HG03280 (cell line): ENCODE data around the gene FUCA1.
A peak's percentile ranks its signal among the peaks of the same experiment; 100 is the strongest.
"Not testable (repeated sequence)": the region's sequence is repeated elsewhere in the genome, so short reads cannot be mapped to it uniquely, and the experiment has no call there.

Experiments
- ATAC-seq: cut with Tn5 transposase; IDR thresholded peaks from one replicate; pipeline ENCODE4 v1.9.1; 2021; ENCODE audit warnings: mild to moderate bottlenecking, moderate library complexity; ENCODE audit not compliant: unreplicated experiment

The FUCA1 gene

DNA sequence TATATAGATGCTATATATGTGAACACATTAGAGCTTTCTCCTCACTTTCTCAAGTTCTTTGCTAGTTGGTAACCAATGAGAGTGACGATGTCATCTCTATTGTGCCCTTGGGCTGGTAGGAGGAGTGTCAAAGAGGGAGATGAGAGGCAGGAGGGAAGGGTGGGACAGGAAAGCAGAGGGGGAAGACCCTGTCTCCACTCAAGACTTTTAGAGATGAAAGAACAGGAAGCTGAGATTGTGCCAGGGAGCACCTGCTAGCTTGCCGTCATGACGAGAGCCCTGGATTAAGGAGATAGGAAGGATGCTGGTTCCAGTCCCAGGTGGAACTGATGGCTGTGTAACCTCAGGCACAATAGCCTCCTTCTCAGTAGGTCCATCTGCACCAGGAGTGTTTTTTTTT is 28.4 kb upstream of the FUCA1 start:
- ATAC-seq = no peak

DNA sequence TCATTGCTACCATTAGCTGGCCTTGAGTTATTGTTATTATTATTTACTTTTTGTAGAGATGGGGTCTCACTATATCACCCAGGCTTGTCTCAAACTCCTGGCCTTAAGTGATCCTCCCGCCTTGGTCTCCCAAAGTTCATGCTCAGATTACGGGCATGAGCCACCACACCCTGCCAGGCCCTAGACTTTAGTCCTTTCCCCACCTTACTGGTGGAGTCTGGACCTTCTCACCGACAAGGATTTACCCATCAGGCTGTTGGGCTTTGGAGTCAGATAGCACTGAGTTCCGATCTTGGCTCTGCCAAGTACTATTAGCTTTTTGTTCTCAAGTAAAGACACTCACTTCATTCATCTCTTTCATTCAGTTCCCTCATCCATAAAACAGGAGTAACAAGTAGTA is 27.9 kb upstream of the FUCA1 start:
- ATAC-seq = no peak

DNA sequence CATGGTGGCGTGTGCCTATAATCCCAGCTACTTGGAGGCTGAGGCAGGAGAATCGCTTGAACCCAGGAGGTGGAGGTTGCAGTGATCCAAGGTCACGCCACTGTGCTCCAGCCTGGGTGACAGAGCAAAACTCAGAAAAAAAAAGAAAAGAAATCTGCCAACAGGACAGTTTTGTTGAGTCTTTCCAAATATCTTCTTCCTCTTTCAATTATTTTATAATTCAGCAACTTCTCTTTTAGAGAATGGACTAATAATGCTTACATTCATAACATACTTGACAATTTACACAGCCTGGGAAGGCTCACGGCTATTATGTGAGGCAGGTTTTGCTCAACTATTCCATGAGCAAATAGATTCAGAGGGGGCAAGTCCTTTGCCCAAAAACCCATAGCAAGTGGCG is 27.0 kb upstream of the FUCA1 start:
- no peak for ATAC-seq

DNA sequence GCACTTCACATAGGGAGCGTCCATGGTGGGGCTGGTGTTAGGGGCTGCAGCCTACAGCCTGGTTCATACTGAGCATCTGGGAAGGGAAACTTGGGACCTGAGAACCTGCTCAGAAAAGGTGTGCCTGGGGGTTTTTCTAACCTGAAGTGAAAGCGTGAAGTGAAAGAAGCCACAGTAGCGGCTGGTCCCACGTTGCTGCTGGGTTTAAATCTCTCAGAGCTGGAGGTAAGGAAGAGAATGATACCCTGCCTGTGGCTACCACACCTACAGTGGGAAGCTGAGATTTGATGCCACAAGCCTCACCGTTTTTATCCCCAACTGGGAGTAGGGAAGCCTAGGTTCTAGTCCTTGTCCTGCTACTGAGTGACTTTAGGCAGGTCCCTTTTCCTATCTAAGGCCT is 21.0 kb upstream of the FUCA1 start:
- ATAC-seq = no peak

DNA sequence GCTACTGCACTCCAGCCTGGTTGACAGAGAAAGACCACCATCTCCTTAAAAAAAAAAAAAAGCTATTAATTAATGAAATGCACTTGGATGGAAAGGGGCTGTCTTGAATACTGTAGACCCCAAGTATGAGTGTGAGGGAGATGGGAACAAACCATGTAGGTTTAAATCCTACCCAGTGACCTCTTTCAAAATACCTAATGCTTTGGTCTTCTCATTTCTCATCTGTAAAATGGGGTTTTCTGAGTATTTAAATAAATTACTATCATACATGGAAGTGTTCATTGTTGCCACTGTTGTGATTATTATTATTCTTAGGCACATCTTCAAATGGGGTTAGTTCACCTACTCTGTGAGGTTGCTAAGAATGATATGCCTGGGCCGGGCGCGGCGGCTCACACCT is 17.1 kb upstream of the FUCA1 start:
- ATAC-seq = no peak

DNA sequence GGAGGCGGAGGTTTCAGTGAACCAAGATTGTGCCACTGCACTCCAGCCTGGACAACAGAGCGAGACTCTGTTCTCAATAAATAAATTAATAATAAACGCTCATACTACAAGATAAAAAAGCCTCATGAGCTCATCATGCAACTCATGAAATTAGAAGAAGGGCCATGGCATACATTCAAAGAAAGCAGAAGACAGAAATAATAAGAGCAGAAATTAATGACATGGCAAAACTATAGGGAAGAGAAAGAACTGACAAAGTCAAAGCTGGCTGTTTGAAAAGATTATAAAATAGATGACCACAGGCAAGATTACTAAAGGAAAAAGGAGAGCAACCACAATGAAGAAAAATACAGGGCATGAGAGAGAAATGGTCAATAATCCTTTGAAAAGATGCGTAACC is 14.7 kb upstream of the FUCA1 start:
- no peak for ATAC-seq

DNA sequence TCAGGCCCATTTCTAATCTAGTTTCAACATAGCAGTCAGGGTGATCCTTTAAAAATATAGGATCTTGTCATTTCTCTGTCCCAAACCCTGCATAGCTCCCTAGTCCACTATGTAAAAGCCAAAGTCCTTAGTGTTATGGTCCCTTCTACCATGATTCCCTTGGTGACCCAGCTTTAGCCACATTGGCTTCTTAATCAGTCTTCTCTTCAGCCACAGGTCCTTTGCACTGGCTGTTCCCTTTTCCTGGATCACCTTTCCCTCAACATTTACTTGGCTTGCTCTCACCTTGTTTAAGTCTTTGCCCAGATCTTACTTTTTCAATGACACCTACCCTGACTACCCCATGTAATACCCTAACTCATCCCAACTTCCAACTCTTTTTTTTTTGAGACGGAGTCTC is 11.7 kb upstream of the FUCA1 start:
- no peak for ATAC-seq

DNA sequence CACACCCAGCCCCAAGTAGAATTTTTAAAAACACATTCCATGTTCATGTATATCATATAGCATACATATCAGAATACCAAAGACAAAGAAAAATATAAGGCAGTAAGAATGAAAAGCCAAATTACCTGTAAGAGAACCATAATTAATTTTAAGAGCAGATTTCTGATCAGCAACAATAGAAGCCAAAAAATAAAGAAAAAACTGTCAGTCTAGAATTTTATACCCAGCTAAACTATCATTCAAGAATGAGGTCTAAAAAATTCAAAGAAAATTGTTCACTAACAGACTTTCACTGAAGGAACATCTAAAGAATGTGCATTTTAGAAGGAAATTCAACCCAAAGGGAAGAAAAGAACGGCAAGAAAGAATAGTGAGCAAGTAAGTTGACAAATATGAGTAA is 10.6 kb upstream of the FUCA1 start:
- ATAC-seq = no peak

DNA sequence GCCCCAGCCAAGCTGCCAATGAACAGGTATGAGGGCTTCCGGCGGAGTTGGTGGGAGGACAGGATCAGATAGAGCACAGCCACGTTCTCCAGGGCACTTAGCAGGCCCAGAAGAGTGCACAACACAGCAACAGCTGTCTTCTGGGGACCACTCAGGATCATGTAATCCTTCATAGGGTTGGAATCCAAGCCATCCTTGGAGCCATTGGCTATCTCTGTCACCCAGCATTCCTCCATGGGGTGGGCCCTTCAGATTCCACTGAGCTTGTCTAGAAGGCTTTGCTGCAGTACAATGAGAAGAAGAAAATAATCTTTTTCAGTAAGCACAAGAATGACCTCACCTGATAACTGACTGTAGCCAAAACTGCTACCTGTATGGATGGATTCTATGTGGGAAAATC is 7.3 kb upstream of the FUCA1 start:
- no peak for ATAC-seq

DNA sequence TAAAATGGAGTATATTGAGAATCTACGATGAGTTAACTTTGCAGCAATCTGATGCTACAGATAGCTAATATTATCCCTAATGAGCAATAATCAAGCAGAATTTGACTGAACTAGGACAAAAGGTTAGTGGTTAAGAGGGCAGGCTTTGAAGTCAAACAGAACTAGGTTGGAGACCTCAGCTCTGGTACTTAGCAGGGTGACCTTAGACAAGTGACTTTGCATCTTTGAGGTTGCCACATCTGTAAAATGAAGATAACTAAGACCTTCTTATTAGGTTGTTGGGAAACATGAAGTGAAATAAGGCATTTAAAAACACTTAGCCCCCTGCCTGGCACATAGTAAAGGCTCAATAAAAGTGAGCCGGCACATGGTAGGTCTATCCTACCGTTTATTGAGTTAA is 4.3 kb upstream of the FUCA1 start:
- no peak for ATAC-seq

DNA sequence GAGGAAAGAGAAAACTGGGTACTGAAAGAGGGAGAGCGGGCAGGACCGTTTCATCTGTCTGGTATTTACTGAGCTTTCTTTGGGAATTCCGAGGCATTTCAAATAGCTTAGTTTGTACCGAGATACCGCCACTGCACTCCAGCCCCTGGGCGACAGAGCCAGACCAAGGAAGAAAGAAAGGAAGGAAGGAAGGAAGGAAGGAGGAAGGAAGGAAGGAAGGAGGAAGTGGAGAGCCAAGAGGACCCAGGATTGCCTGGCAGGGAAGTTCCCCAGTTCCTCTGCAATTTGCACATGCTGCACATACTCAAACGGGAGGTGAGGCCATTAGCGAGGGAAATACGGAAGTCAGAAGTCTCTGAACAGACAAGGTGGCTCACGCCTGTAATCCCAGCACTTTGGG is 961 bp upstream of the FUCA1 start:
- no peak for ATAC-seq

DNA sequence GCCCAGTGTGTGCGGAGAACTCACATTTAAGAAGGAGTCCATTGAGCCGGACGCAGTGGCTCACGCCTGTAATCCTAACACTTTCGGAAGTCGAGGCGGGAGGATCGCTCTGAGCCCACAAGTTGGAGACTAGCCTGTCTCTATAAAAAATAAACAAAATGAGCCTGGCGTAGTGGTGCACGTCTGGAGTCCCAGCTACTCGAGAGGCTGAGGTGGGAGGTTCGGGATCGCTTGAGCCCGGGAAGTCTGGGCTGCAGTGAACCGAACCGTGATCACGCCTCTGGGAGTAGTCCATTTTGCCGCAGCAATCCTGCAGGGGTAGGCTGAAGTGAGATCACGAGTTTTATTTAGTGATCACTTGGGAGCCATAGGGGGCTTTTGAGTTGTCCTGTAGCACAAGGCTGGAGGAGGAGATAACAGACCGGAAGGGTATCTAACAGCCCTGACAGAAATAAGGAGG is 497 bp upstream of the FUCA1 start:
- peak; percentile 7 for ATAC-seq

DNA sequence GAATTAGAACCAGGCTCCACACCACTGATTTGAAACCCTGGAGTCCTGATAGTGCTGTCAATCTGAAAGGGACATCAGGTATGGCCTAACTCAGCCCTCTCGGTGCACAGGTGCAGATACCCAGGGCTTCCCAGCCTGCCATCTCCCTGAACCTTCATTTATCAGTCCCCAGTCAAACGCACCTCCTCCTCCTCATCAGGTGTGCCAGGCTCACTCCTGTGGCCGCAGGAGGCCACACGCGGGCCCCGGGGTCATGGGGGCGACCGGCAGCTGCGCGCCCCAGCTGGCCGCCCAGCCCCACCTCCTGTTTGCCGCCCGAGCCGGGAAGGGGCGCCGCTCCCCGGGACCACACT is 572 bp downstream of the FUCA1 start:
- no peak for ATAC-seq

DNA sequence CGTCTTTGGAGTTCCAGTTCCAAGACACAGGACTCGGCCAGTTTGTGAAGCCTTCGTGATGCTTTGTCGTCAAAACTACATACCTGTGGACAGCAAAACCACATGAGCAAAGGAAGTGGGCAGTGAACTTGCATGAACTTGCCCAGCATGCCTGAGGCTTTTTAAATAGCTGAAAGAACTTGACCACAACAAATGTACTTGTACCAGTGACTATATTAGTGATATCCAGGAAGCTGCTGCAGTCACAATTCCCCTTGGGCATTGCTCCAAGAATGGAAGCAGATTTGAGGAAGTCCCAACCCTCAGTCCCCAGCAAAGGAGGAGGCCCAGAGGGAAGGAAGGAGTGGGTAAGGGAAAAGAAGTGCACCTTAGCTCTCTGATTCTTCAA is 2.6 kb downstream of the FUCA1 start:
- ATAC-seq = no peak

DNA sequence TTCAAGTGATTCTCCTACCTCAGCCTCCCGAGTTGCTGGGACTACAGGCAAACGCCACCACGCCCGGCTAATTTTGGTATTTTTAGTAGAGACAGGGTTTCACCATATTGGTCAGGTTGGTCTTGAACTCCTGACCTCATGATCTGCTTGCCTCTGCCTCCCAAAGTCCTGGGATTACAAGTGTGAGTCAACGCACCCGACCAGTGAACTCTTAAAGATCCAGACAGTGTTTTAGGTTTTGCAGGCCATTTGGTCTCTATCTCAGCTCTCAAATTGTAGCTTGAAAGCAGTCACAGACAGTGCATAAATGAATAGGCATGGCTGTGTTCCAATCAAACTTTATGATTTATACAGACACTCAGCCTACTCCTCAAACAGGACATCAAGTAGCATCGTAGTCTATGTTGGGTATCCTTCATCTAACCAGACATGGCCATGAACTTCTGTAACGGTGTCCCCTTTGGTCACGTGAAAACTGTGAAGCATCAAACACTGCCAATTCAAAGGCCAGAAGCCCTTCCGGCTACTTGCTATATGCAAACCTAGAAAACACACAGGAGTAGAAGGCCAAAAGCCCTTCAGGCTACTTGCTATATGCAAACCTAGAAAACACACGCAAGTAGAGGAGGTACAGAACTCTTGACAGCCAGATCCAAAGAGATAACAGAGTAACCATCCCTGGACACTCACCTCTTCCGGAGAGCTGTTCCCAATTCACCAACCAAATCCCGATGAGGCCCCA is 3.1 kb downstream of the FUCA1 start:
- ATAC-seq = no peak

DNA sequence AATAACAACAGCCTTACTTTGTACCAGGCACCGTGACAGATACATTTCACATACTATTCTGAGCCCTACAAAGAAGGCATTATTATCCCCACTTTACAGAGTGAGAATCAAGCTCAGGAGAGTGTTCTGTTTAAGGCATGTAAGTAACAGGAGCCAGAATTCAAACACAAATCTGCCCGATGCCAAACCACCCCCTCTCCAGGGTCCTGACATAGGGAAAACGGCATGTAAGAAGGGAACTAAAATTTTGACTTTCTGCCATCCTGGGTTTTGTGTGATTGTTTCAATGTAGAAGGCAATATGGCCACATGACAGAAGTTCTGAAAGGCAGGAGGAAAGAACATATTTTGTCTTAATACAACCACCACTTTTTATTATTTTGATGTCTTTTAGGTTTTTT is 5.5 kb downstream of the FUCA1 start:
- no peak for ATAC-seq

DNA sequence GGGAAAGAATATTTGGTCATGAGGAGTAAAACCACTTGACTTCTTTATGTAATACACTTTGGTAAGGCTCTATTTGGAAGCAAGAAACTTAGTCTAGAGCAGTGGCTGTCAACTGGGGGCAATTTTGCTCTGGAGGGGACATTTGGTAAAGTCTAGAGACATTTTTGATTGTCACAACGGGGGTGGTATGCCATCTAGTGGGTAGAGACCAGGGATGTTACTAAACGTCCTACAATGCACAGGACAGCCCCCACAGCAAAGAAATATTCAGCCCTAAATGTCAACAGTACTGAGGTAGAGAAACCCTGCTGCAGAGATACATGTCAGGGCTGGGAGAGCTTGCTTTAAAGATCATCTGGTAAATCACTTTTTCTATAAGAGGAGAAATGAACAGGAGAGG is 13.5 kb downstream of the FUCA1 start:
- ATAC-seq = no peak

DNA sequence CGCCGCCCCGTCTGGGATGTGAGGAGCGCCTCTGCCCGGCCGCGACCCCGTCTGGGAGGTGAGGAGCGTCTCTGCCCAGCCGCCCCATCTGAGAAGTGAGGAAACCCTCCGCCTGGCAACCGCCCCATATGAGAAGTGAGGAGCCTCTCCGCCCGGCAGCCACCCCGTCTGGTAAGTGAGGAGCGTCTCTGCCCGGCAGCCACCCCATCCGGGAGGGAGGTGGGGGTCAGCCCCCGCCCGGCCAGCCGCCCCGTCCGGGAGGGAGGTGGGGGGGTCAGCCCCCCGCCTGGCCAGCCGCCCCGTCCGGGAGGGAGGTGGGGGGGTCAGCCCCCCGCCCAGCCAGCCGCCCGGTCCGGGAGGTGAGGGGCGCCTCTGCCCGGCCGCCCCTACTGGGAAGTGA is 15.0 kb downstream of the FUCA1 start:
- ATAC-seq = not testable (repeated sequence)

DNA sequence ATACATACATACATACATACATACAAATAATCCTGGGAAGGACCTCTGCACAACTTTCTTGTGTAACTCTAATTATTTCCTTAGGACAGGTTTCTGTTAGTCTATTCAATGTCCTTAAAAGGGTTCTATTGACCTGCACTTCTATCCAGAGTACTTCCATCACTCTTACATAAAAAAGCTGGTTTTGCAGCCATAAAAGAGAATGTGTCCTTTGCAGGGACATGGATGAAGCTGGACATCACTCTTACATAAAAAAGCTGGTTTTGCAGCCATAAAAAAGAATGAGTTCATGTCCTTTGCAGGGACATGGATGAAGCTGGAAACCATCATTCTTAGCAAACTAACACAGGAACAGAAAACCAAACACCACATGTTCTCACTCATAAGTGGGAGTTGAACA is 16.7 kb downstream of the FUCA1 start:
- ATAC-seq = not testable (repeated sequence)

DNA sequence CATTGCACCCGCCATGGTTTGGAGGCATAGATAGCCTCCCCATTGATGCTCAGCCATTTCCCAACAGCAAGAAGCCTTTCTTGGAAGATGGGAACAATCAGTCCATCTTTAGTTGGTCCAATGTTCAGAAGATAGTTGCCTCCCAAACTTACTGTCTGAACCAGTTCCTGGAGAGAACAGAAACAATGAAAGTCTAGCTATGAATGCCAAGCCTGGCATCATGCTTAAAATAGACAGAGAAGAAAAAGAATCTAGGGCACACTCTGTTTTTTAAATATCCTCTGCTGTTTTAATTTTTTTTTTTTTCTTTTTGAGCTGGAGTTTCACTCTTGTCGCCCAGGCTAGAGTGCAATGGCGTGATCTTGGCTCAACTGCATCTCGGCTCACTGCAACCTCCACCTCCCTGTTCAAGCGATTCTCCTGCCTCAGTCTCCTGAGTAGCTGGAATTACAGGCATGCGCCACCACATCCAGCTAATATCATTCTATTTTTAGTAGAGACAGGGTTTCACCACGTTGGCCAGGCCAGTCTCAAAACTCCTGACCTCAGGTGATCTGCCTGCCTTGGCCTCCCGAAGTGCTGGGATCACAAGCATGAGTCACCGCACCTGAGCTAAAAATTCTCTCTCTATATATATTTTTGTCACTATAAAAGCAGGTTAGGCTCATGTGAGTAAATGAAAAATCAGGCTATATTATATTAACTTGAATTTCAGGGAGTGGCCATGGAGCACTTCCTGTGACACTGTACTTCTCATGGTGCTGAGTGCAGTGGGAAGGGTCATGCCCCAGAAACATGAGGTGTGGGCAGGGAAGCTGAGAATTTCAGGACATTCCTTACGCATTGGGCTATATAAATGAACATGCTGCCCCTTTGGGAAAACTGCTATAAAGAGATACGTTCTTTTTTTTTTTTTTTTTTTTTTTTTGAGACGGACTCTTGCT is 19.1 kb downstream of the FUCA1 start:
- ATAC-seq = no peak

DNA sequence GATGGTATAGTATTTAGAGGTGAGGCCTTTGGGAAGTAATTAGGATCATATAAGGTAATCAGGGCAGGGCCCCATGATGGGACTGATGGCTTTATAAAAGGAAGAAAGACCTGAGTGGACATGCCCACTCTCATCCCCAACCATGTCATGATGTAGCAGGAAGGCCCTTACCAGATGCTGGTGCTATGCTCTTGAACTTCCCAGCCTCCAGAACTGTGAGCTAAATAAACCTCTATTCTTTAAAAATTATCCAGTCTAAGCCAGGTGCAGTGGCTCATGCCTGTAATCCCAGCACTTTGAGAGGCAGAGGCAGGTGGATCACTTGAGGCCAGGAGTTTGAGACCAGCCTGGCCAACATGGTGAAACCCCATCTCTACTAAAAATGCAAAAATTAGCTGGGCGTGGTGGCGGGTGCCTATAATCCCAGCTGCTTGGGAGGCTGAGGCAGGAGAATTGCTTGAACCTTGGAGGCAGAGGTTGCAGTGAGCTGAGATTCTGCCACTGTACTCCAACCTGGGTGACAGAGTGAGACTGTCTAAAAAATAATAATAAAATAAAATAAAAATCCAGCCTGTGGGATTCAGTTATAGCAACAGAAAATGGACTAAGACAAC is 20.5 kb downstream of the FUCA1 start:
- ATAC-seq = not testable (repeated sequence)

DNA sequence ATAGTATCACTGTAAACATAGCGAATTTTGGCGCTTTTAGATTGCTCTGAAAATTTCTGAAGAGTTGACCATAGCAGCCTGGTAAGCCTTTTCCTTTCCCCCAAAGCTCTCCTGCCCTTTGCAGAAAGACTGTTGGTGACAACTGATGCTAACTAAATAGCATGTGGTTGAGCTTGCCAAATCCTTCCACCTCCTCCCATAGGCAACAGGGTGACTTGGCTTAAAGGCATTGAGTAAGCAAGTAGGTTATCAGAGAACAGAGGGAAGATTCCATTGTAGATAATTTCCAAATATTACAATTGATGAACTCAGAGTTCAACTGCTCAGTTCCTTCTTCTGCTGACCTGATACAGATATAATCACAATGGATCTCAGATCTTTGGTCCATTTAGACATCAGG is 22.9 kb downstream of the FUCA1 start:
- ATAC-seq = no peak
